ENCODE results near the gene COPS8.

The COPS8 gene

GRCh38 chr2:237085248-237086221, at the start of gene COPS8:
TSS of gene COPS8 (plus strand) at chr2:237085889. CDS start at chr2:237085965, 76 bp downstream.
- CTCF ChIA-PET = interaction anchor here (0.6 to 1.8 kb wide), 9 partner anchors 11 to 732 kb away, joined by 3 to 6 read pairs (median 3); no protein-coding TSS in a partner anchor
- TF ChIP-seq ZNF776 (tag by site-specific recombination; IDR thresholded peaks at IDR 0.05; ENCODE audit: borderline replicate concordance) = no peak
- no peak for TF ChIP-seq ZBTB7A (tag by site-specific recombination; IDR thresholded peaks at IDR 0.05; ENCODE audit: low read depth)
- no peak for TF ChIP-seq ZNF510 (tag by site-specific recombination; IDR thresholded peaks at IDR 0.05; ENCODE audit: insufficient replicate concordance)
- no peak for TF ChIP-seq MYNN (tag by site-specific recombination; IDR thresholded peaks at IDR 0.05; ENCODE audit: borderline replicate concordance)
- TF ChIP-seq KLF8 (tag by site-specific recombination; IDR thresholded peaks at IDR 0.05) = peak; percentile 68; the same call in 1 of the 2 replicates
- peak; percentile 99 for TF ChIP-seq ZXDB (tag by site-specific recombination; IDR thresholded peaks at IDR 0.05)
- TF ChIP-seq KLF9 (tag by site-specific recombination; IDR thresholded peaks at IDR 0.05; ENCODE audit: low read depth) = no peak
- TF ChIP-seq ZNF544 (tag by site-specific recombination; IDR thresholded peaks at IDR 0.05) = no peak
- TF ChIP-seq ZNF292 (tag by site-specific recombination; IDR thresholded peaks at IDR 0.05; ENCODE audit: borderline replicate concordance, low read depth) = no peak
- TF ChIP-seq ZNF560 (tag by site-specific recombination; IDR thresholded peaks at IDR 0.05; ENCODE audit: borderline replicate concordance) = no peak
- no peak for TF ChIP-seq ZNF174 (tag by site-specific recombination; IDR thresholded peaks at IDR 0.05)
- no peak for TF ChIP-seq ZNF513 (tag by site-specific recombination; IDR thresholded peaks at IDR 0.05)
- TF ChIP-seq REST (tag by site-specific recombination; IDR thresholded peaks at IDR 0.05) = peak; percentile 49
- TF ChIP-seq ZNF148 (tag by site-specific recombination; IDR thresholded peaks at IDR 0.05; ENCODE audit: borderline replicate concordance) = no peak
- TF ChIP-seq, protein P1, sequence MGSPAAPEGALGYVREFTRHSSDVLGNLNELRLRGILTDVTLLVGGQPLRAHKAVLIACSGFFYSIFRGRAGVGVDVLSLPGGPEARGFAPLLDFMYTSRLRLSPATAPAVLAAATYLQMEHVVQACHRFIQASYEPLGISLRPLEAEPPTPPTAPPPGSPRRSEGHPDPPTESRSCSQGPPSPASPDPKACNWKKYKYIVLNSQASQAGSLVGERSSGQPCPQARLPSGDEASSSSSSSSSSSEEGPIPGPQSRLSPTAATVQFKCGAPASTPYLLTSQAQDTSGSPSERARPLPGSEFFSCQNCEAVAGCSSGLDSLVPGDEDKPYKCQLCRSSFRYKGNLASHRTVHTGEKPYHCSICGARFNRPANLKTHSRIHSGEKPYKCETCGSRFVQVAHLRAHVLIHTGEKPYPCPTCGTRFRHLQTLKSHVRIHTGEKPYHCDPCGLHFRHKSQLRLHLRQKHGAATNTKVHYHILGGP (tag by site-specific recombination; IDR thresholded peaks at IDR 0.05) = no peak
- no peak for TF ChIP-seq OVOL3 (tag by site-specific recombination; IDR thresholded peaks at IDR 0.05)
- TF ChIP-seq ZSCAN18 (tag by site-specific recombination; IDR thresholded peaks at IDR 0.05) = no peak
- no peak for TF ChIP-seq ZNF239 (tag by site-specific recombination; IDR thresholded peaks at IDR 0.05)
- no peak for TF ChIP-seq ZFP69B (tag by site-specific recombination; IDR thresholded peaks at IDR 0.05)
- peak; percentile 23; the same call in 1 of the 2 replicates for TF ChIP-seq ZSCAN4 (tag by site-specific recombination; IDR thresholded peaks at IDR 0.05)
- peak; percentile 47 for TF ChIP-seq ZNF561 (tag by site-specific recombination; IDR thresholded peaks at IDR 0.05; ENCODE audit: borderline replicate concordance)
- no peak for TF ChIP-seq ZNF521 (tag by site-specific recombination; IDR thresholded peaks at IDR 0.05)

More at GRCh38 chr2:237085248-237086221, at the start of gene COPS8:
- Histone ChIP-seq H3K36me3 (ENCODE audit: control insufficient read depth in 2 of 2, insufficient read depth in 1 of 2, low read length in 2 of 2) (peaks cover 13 to 21% of the 10 kb centered on the region in 2 experiments), H3K9me3 (ENCODE audit: control insufficient read depth, insufficient read depth, low read depth, low read length) (no peaks in the 10 kb centered on the region), H3K4me3 (ENCODE audit: low read depth, low read length) (peak within 1 kb of the TSS; percentile 89), H3K27ac (ENCODE audit: extremely low read depth, low read depth, low read length) (peak within 1 kb of the TSS; percentile 81), H3K4me1 (ENCODE audit: control insufficient read depth, insufficient read depth, low read length) (peaks cover 4% of the 10 kb centered on the region; the same call in 1 of the 2 replicates)
- POLR2A ChIA-PET = interaction anchor here (0.6 to 1.7 kb wide), 10 partner anchors 9 to 768 kb away, joined by 3 to 8 read pairs (median 3); no protein-coding TSS in a partner anchor
